SK-N-SH (cell line): ENCODE data around the gene SCN2A. TPM values are rescaled to one million over a fixed set of nuclear protein-coding genes. Genes with fewer than 3 reads are reported as not detected.

Experiments
- CTCF ChIA-PET: fragments of 300-600, 350-600 bp; formaldehyde crosslinking; extraction: SDS; loops from one replicate; lab custom pipeline; 2021; lab: Yijun Ruan, JAX
- POLR2A ChIA-PET: fragments of 350-600 bp; sonication (Branson Sonifier 250); formaldehyde crosslinking; extraction: SDS; loops from one replicate; lab custom pipeline; 2020; ENCODE audit warnings: antibody characterized with exemption, inconsistent platforms; lab: Yijun Ruan, JAX
- DNase-seq: peaks from one replicate; pipeline ENCODE4 v3.0.0; 2012
- H2AFZ ChIP-seq: fragments of 200-600 bp; sonication (generic); 2 replicates; pipeline ENCODE4 v1.8.1; 2016; ENCODE audit warnings: antibody characterized with exemption, mild to moderate bottlenecking, low read depth
- H3F3A ChIP-seq: fragments of 200-600 bp; sonication (generic); replicated peaks from 2 replicates; pipeline ENCODE3; 2016; ENCODE audit warnings: antibody characterized with exemption, mild to moderate bottlenecking; ENCODE audit not compliant: insufficient read depth
- H3K27ac ChIP-seq, 2 experiments: fragments of 200-500 bp in 1 of 2; fragments of 200-600 bp in 1 of 2; sonication (Bioruptor generic) in 1 of 2; sonication (generic), shearing (Covaris generic) in 1 of 2; 2 replicates each; pipeline versions ENCODE4 v1.5.1 to v1.6.1; 2014 to 2016; ENCODE audit warnings: low read depth in 2 of 2, inconsistent platforms in 1 of 2, low read length in 1 of 2, mild to moderate bottlenecking in 1 of 2, mixed read lengths in 1 of 2
- H3K27me3 ChIP-seq: fragments of 200-600 bp; sonication (generic), shearing (Covaris generic); 2 replicates; pipeline ENCODE4 v1.6.1; 2016; ENCODE audit warnings: mixed run types; ENCODE audit not compliant: insufficient read depth
- H3K36me3 ChIP-seq, 2 experiments: fragments of 200-500 bp in 1 of 2; fragments of 200-600 bp in 1 of 2; sonication (Bioruptor generic) in 1 of 2; sonication (generic) in 1 of 2; replicated peaks in 1 of 2; 2 replicates each; pipeline versions ENCODE3 to v1.5.1; 2014 to 2016; ENCODE audit warnings: low read length in 1 of 2, mild to moderate bottlenecking in 1 of 2; ENCODE audit not compliant: insufficient read depth in 2 of 2, control insufficient read depth in 1 of 2
- H3K4me1 ChIP-seq, 2 experiments: fragments of 200-500 bp in 1 of 2; fragments of 200-600 bp in 1 of 2; sonication (Bioruptor generic) in 1 of 2; sonication (generic), shearing (Covaris generic) in 1 of 2; 2 replicates each; pipeline versions ENCODE4 v1.5.1 to v1.6.1; 2014 to 2016; ENCODE audit warnings: low read depth in 1 of 2, low read length in 1 of 2, mixed run types in 1 of 2; ENCODE audit not compliant: insufficient read depth in 2 of 2, control insufficient read depth in 1 of 2
- H3K4me2 ChIP-seq: fragments of 200-600 bp; sonication (generic), shearing (Covaris generic); 2 replicates; pipeline ENCODE4 v1.6.1; 2017; ENCODE audit warnings: mixed run types
- H3K4me3 ChIP-seq, 2 experiments: fragments of 200-500 bp in 1 of 2; fragments of 200-600 bp in 1 of 2; sonication (Bioruptor generic) in 1 of 2; sonication (generic), shearing (Covaris generic) in 1 of 2; 2 replicates each; pipeline versions ENCODE4 v1.5.1 to v1.8.1; 2014 to 2016; ENCODE audit warnings: low read depth in 2 of 2, inconsistent platforms in 1 of 2, low read length in 1 of 2, mild to moderate bottlenecking in 1 of 2, mixed read lengths in 1 of 2, moderate library complexity in 1 of 2
- H3K79me2 ChIP-seq: fragments of 200-600 bp; sonication (generic); 2 replicates; pipeline ENCODE4 v1.8.1; 2017; ENCODE audit warnings: mild to moderate bottlenecking; ENCODE audit not compliant: insufficient read depth
- H3K9ac ChIP-seq: fragments of 200-600 bp; sonication (generic); 2 replicates; pipeline ENCODE4 v1.6.1; 2017; ENCODE audit warnings: mixed run types
- H3K9me2 ChIP-seq: fragments of 200-600 bp; sonication (generic); 2 replicates; pipeline ENCODE4 v1.6.1; 2017; ENCODE audit warnings: mixed run types
- H3K9me3 ChIP-seq: fragments of 200-600 bp; sonication (generic); 2 replicates; pipeline ENCODE4 v1.6.1; 2017; ENCODE audit warnings: mixed run types, mild to moderate bottlenecking, moderate library complexity
- H4K20me1 ChIP-seq: fragments of 200-600 bp; sonication (generic); 2 replicates; pipeline ENCODE4 v1.6.1; 2017; ENCODE audit warnings: mild to moderate bottlenecking, mixed run types; ENCODE audit not compliant: insufficient read depth
- EZH2phosphoT487 ChIP-seq: fragments of 200-600 bp; sonication (generic); IDR thresholded peaks from 2 replicates; pipeline ENCODE4 v1.6.1; 2017; ENCODE audit warnings: low read depth, mixed run types, mild to moderate bottlenecking, antibody characterized with exemption, moderate library complexity, borderline replicate concordance
- FOXM1 ChIP-seq: IDR thresholded peaks from 2 replicates; pipeline ENCODE4 v1.4.0; 2012; ENCODE audit warnings: low read depth, mild to moderate bottlenecking
- GABPA ChIP-seq: IDR thresholded peaks from 2 replicates; pipeline ENCODE4 v1.4.0; 2012; ENCODE audit warnings: low read depth, mild to moderate bottlenecking
- JUND ChIP-seq: IDR thresholded peaks from 2 replicates; pipeline ENCODE4 v1.4.0; 2012
- MXI1 ChIP-seq: IDR thresholded peaks from 2 replicates; pipeline ENCODE4 v1.6.1; 2012; ENCODE audit warnings: mild to moderate bottlenecking, low read depth, low read length, improper control_type of control experiment
- RAD21 ChIP-seq: IDR thresholded peaks from 2 replicates; pipeline ENCODE4 v1.6.1; 2012; ENCODE audit warnings: mild to moderate bottlenecking, low read length
- REST ChIP-seq: IDR thresholded peaks from 2 replicates; pipeline ENCODE4 v1.6.1; 2012; ENCODE audit warnings: mild to moderate bottlenecking, low read depth, low read length, moderate library complexity
- RFX5 ChIP-seq: IDR thresholded peaks from 2 replicates; pipeline ENCODE4 v1.6.1; 2012; ENCODE audit warnings: mild to moderate bottlenecking, improper control_type of control experiment, low read length
- SIN3A ChIP-seq: IDR thresholded peaks from 2 replicates; pipeline ENCODE4 v1.6.1; 2012; ENCODE audit warnings: low read depth, mild to moderate bottlenecking, low read length, moderate library complexity, borderline replicate concordance
- TEAD4 ChIP-seq: IDR thresholded peaks from 2 replicates; pipeline ENCODE4 v1.4.0; 2012; ENCODE audit warnings: mild to moderate bottlenecking, borderline replicate concordance; ENCODE audit not compliant: insufficient read depth
- USF1 ChIP-seq: IDR thresholded peaks from 2 replicates; pipeline ENCODE4 v1.4.0; 2012; ENCODE audit warnings: low read depth, borderline replicate concordance
- USF2 ChIP-seq: fragments of 150-350 bp; IDR thresholded peaks from 2 replicates; pipeline ENCODE4 v1.6.1; 2017; ENCODE audit warnings: antibody characterized with exemption, low read length, low read depth, borderline replicate concordance
- ZBTB33 ChIP-seq: IDR thresholded peaks from 2 replicates; pipeline ENCODE4 v1.4.0; 2012; ENCODE audit warnings: low read depth, borderline replicate concordance
- WGBS: methylation state at CpG from one replicate; pipeline ENCODE4 v1.1.6; 2017; ENCODE audit warnings: low lambda C conversion rate; 5-methylcytosine and 5-hydroxymethylcytosine counted together
- polyA plus RNA-seq, 3 experiments: library from polyadenylated mRNA; depleted of rRNA; stranded (reverse); fragments of >200 nt; gene quantifications; 2 replicates each; pipeline ENCODE4 v1.2.3, GENCODE V29; 2012
- TF ChIP-seq, protein P1 (sequence below): IDR thresholded peaks from 2 replicates; pipeline ENCODE4; 2012

Gene SCN2A
- polyA plus RNA-seq, 1 of the 3 experiments (the other 2 are of a cell fraction): 5.1 TPM

GRCh38 chr2:165376571-165376975, 137.4 kb downstream of the SCN2A start:
- Histone ChIP-seq H3K27ac (peak overlapping the region in 1 of 2 experiments; percentile 66; a peak in 1 of 4 replicates), H3K4me1 (peaks cover 17 to 24% of the 10 kb centered on the region in 2 experiments; a peak in 3 of 4 replicates), H3K4me3 (no peak overlapping the region), H3K9me3 (no peaks in the 10 kb centered on the region), H2AFZ (no peak overlapping the region), H3K79me2 (no peaks in the 10 kb centered on the region), H3K9ac (no peak overlapping the region), H4K20me1 (no peaks in the 10 kb centered on the region), H3F3A (peaks cover 15% of the 10 kb centered on the region), H3K9me2 (no peaks in the 10 kb centered on the region), H3K4me2 (no peak overlapping the region), H3K36me3 (peaks cover 1 to 12% of the 10 kb centered on the region in 2 experiments), H3K27me3 (no peaks in the 10 kb centered on the region)
- no peak for DNase-seq
- 66% methylated on average over 3 of the region's 3 CpGs for WGBS
- TF ChIP-seq TEAD4 (no peak), EZH2phosphoT487 (no peak), RAD21 (no peak), ZBTB33 (no peak), SIN3A (no peak), MXI1 (no peak), FOXM1 (no peak), USF2 (no peak), JUND (no peak), REST (no peak), USF1 (no peak), GABPA (no peak), RFX5 (no peak)
- TF ChIP-seq, protein P1, sequence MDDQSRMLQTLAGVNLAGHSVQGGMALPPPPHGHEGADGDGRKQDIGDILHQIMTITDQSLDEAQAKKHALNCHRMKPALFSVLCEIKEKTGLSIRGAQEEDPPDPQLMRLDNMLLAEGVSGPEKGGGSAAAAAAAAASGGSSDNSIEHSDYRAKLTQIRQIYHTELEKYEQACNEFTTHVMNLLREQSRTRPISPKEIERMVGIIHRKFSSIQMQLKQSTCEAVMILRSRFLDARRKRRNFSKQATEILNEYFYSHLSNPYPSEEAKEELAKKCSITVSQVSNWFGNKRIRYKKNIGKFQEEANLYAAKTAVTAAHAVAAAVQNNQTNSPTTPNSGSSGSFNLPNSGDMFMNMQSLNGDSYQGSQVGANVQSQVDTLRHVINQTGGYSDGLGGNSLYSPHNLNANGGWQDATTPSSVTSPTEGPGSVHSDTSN: no peak
- POLR2A ChIA-PET: no interaction called here
- CTCF ChIA-PET: interaction anchor here (1.1 to 1.7 kb wide), 3 partner anchors 12 to 498 kb away, joined by 3 to 5 read pairs (median 3); no protein-coding TSS in a partner anchor
